AG08396 (cell line): ENCODE results near the gene EGLN2.
"Not testable (repeated sequence)": the region's sequence is repeated elsewhere in the genome, so short reads cannot be mapped to it uniquely, and the experiment has no call there.

ENCODE experiments used
- DNase-seq: peaks from one replicate; pipeline ENCODE4 v3.0.0; 2012; ENCODE audit warnings: low spot score, mixed read lengths

Gene EGLN2

DNA sequence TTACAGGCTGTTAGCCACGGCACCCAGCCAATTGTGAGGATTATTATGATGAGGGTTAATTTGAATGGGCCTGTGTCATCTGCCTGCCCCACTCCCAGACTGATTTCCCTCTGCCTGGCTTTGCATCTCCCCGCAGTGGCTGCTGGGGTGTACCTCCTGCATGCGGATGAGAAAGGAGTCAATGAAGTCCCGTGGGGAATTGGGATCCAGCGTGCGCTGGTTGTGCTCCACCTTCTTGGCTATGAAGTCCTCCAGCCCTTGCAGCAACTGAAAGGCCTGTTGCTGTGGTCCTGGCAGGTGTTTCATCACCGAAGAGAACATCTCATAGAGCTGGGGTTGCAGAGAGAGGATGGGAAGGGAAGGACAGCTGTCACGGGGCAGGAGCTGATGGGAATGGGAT lies 47.7 kb downstream of the EGLN2 start:
- DNase-seq, result not testable (repeated sequence)

GRCh38 chr19:40850277-40850676 lies 51.3 kb downstream of the EGLN2 start, which contains the start of gene CYP2A6:
TSS of gene CYP2A6 (minus strand) at chr19:40850447. CDS start at chr19:40850426, 21 bp downstream.
- DNase-seq, result not testable (repeated sequence)

- DNase-seq, result not testable (repeated sequence)
Observed at GRCh38 chr19:40852467-40853152, 53.6 kb downstream of the EGLN2 start.
